A549 (cell line): ENCODE measurements around the gene WDHD1.

Source experiments
- POLR2A ChIP-seq: IDR thresholded peaks from 2 replicates; pipeline ENCODE4 v1.6.1; 2012; ENCODE audit warnings: mild to moderate bottlenecking, low read length
- RAD21 ChIP-seq, 2 experiments: fragments of >200 bp in 1 of 2; sonication (Bioruptor Twin) in 1 of 2; formaldehyde crosslinking in 1 of 2; IDR thresholded peaks in 1 of 2; conservative IDR thresholded peaks in 1 of 2; 2 replicates in 1 of 2; 3 replicates in 1 of 2; pipeline ENCODE4 v1.6.1; 2012 to 2018; ENCODE audit warnings: inconsistent platforms in 1 of 2
- TF ChIP-seq, protein P1 (sequence below): fragments of >200 bp; sonication (Bioruptor Twin); formaldehyde crosslinking; IDR thresholded peaks from 3 replicates; pipeline ENCODE4 v1.5.1; 2016
- TF ChIP-seq, protein P2 (sequence below): fragments of 450-650 bp; IDR thresholded peaks from 2 replicates; pipeline ENCODE4 v1.6.1; 2014; ENCODE audit warnings: antibody characterized with exemption

DNA sequence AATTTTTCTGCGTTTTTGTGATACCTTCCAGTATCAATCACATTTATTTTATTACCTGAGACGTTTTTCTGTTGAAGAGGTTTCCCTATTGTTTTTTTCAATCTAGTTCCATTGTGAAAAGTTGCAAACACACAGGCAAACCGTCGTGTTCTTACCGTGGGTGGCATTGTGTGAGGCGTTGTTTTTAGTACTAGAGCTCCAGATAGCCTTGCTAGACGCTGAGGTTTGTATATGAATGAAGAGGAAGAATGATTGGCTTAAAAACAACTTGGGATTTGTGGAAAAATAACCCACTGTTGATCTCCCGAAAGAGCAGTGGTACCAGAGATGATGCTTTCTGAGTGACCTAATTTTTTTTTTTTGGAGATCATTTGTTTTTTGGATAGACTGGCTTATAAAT, 1.2 kb upstream of the WDHD1 start:
- TF ChIP-seq, protein P1, sequence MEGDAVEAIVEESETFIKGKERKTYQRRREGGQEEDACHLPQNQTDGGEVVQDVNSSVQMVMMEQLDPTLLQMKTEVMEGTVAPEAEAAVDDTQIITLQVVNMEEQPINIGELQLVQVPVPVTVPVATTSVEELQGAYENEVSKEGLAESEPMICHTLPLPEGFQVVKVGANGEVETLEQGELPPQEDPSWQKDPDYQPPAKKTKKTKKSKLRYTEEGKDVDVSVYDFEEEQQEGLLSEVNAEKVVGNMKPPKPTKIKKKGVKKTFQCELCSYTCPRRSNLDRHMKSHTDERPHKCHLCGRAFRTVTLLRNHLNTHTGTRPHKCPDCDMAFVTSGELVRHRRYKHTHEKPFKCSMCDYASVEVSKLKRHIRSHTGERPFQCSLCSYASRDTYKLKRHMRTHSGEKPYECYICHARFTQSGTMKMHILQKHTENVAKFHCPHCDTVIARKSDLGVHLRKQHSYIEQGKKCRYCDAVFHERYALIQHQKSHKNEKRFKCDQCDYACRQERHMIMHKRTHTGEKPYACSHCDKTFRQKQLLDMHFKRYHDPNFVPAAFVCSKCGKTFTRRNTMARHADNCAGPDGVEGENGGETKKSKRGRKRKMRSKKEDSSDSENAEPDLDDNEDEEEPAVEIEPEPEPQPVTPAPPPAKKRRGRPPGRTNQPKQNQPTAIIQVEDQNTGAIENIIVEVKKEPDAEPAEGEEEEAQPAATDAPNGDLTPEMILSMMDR, result no peak
- no peak for TF ChIP-seq POLR2A
- TF ChIP-seq RAD21 (conservative IDR thresholded peaks at IDR 0.05 in 1 of 2, IDR thresholded peaks at IDR 0.05 in 1 of 2), result no peak
- TF ChIP-seq, protein P2, sequence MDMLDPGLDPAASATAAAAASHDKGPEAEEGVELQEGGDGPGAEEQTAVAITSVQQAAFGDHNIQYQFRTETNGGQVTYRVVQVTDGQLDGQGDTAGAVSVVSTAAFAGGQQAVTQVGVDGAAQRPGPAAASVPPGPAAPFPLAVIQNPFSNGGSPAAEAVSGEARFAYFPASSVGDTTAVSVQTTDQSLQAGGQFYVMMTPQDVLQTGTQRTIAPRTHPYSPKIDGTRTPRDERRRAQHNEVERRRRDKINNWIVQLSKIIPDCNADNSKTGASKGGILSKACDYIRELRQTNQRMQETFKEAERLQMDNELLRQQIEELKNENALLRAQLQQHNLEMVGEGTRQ, result no peak
